ENCODE measurements around the gene ARHGAP26. TPM values are rescaled to one million over a fixed set of nuclear protein-coding genes. Genes with fewer than 3 reads are reported as not detected.
A peak's percentile ranks its signal among the peaks of the same experiment; 100 is the strongest.

ARHGAP26 gene
- total RNA-seq, 1 experiment from 2014 or later, result 65.5 TPM

DNA sequence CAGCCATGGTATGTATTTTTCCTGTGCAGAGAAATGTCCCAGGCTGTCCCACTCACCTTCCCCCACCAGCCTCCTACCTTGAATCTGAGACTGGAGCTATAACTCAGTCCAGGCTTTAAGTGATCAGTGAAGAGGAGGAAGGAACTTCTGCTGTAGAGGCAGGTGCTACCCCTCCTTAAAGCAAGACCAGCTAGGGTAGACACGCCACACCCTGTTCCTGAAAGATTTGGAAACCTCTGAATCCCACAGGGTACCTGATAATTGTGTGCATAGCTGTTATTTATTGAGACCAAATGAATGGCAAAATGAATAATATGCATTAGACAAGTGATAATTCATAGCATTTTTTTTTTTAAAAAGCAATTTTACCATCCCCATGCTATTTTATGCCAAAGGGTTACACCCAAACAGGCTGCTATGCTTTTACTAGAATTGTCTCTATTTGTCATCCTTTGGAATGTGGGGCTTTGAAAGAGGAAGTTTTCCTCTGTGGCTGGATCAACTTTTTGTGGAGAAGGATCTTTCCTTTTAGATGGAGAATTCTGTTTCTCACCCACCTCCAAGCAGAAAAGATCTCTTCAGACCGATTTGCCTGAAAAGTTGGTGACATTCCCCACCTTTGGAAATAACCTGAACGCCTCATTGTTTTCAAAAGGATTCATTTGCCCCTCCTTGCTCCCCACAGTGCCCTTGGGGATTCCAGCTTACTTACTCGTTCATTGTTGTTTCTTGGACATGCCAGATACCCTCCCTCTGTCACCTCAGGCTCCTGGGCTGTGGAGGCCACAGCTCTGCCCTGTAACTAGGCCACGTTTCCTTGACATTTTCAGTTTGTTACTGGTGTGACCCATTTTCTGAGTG lies 384.6 kb downstream of the ARHGAP26 start:
- Histone ChIP-seq H3K4me1 (ENCODE audit: control insufficient read depth, insufficient read depth, low read length) (0 out of 2 replicates have a peak, but pooled peaks cover 2% of the 10 kb centered on the region), H3K4me3 (ENCODE audit: low read depth in 2 of 2, low read length in 2 of 2) (no peak overlapping the region), H3K36me3 (ENCODE audit: control insufficient read depth, insufficient read depth, low read length) (no peaks in the 10 kb centered on the region), H3K9me3 (ENCODE audit: control insufficient read depth, insufficient read depth, low read depth, low read length) (no peaks in the 10 kb centered on the region), H3K27ac (ENCODE audit: low read length) (0 out of 2 replicates have a peak overlapping the region, but pooled peaks have one; percentile 14), H3K27me3 (ENCODE audit: control insufficient read depth, insufficient read depth, low read length) (no peaks in the 10 kb centered on the region)
- DNase-seq (ENCODE audit: low read depth, low spot score), result no peak
- intact Hi-C loops (cut with micrococcal nuclease; ENCODE audit: unreplicated experiment), result no loop called here
- no peak for ATAC-seq
- TF ChIP-seq POLR2AphosphoS5 (IDR thresholded peaks at IDR 0.05; ENCODE audit: low read depth, low read length) (no peak), SIN3A (IDR thresholded peaks at IDR 0.05; ENCODE audit: borderline replicate concordance, insufficient read depth, low read depth, low read length) (no peak), CTCF (IDR thresholded peaks at IDR 0.05) (no peak), TCF7L2 (IDR thresholded peaks at IDR 0.05; ENCODE audit: low read depth, low read length) (no peak)
- TF ChIP-seq, protein P1, sequence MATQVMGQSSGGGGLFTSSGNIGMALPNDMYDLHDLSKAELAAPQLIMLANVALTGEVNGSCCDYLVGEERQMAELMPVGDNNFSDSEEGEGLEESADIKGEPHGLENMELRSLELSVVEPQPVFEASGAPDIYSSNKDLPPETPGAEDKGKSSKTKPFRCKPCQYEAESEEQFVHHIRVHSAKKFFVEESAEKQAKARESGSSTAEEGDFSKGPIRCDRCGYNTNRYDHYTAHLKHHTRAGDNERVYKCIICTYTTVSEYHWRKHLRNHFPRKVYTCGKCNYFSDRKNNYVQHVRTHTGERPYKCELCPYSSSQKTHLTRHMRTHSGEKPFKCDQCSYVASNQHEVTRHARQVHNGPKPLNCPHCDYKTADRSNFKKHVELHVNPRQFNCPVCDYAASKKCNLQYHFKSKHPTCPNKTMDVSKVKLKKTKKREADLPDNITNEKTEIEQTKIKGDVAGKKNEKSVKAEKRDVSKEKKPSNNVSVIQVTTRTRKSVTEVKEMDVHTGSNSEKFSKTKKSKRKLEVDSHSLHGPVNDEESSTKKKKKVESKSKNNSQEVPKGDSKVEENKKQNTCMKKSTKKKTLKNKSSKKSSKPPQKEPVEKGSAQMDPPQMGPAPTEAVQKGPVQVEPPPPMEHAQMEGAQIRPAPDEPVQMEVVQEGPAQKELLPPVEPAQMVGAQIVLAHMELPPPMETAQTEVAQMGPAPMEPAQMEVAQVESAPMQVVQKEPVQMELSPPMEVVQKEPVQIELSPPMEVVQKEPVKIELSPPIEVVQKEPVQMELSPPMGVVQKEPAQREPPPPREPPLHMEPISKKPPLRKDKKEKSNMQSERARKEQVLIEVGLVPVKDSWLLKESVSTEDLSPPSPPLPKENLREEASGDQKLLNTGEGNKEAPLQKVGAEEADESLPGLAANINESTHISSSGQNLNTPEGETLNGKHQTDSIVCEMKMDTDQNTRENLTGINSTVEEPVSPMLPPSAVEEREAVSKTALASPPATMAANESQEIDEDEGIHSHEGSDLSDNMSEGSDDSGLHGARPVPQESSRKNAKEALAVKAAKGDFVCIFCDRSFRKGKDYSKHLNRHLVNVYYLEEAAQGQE (IDR thresholded peaks at IDR 0.05; ENCODE audit: insufficient read depth in 1 of 2, low read depth in 2 of 2, low read length in 1 of 2), result no peak
- in situ Hi-C loops (cut with HindIII; ENCODE audit: low pct_unique_long_range_greater_than_20kb, low sequenced_read_pairs), result no loop called here
- CTCF ChIA-PET, result no interaction called here
- POLR2A ChIA-PET, result no interaction called here
- no TSS peak for BruUV-seq (replicated peaks)

DNA sequence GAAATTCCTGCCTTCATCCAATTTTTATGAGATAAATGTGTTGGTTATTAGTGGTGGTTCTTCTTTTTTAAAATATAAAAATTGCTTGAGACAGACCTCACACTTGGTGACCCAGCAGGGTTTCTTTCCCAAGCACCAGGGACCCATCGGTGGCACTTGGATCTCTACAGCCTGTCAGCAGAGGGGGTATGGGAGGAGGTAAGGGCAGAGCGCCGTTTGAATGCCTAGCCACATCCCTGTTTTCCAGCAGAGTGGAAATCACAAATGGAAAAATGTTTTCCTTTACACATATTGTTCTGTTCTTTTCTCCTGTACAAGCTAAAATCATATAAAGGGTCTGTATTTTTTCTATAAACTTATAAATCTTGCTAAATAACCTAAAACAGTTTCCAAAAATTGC lies 385.3 kb downstream of the ARHGAP26 start:
- H3K27ac ChIP-seq (ENCODE audit: low read length), result no peak overlapping the region
- H3K4me1 ChIP-seq (ENCODE audit: control insufficient read depth, insufficient read depth, low read length), result 0 out of 2 replicates have a peak, but pooled peaks cover 2% of the 10 kb centered on the region
- no TSS peak for BruUV-seq (replicated peaks)
- ATAC-seq (no peak), DNase-seq (ENCODE audit: low read depth, low spot score) (no peak)
- intact Hi-C loops (cut with micrococcal nuclease; ENCODE audit: unreplicated experiment) (no loop called here), in situ Hi-C loops (cut with HindIII; ENCODE audit: low pct_unique_long_range_greater_than_20kb, low sequenced_read_pairs) (no loop called here)
- no peak overlapping the region for H3K4me3 ChIP-seq (ENCODE audit: low read depth in 2 of 2, low read length in 2 of 2)
- H3K36me3 ChIP-seq (ENCODE audit: control insufficient read depth, insufficient read depth, low read length), result no peaks in the 10 kb centered on the region
- no peaks in the 10 kb centered on the region for H3K9me3 ChIP-seq (ENCODE audit: control insufficient read depth, insufficient read depth, low read depth, low read length)
- H3K27me3 ChIP-seq (ENCODE audit: control insufficient read depth, insufficient read depth, low read length), result no peaks in the 10 kb centered on the region
- POLR2A ChIA-PET, result no interaction called here
- CTCF ChIA-PET, result no interaction called here
- no peak for TF ChIP-seq CTCF (IDR thresholded peaks at IDR 0.05)
- TF ChIP-seq TCF7L2 (IDR thresholded peaks at IDR 0.05; ENCODE audit: low read depth, low read length), result no peak
